PFSK-1 (cell line): ENCODE results near the gene RCAN3.

Source experiments
- POLR2AphosphoS5 ChIP-seq: IDR thresholded peaks from 2 replicates; pipeline ENCODE4 v1.6.1; 2012; ENCODE audit warnings: low read depth, mild to moderate bottlenecking, control low read depth, low read length, moderate library complexity
- SIN3A ChIP-seq: IDR thresholded peaks from 2 replicates; pipeline ENCODE4 v1.6.1; 2012; ENCODE audit warnings: mild to moderate bottlenecking, low read length, moderate library complexity, borderline replicate concordance; ENCODE audit not compliant: insufficient read depth
- TF ChIP-seq, protein P1 (sequence below), 2 experiments: IDR thresholded peaks; 2 replicates each; pipeline versions ENCODE4 v1.6.1 to v1.8.0; 2011 to 2012; ENCODE audit warnings: low read depth in 2 of 2, low read length in 2 of 2, control low read depth in 1 of 2, inconsistent platforms in 1 of 2, mild to moderate bottlenecking in 1 of 2, moderate library complexity in 1 of 2; ENCODE audit not compliant: insufficient read depth in 1 of 2

DNA sequence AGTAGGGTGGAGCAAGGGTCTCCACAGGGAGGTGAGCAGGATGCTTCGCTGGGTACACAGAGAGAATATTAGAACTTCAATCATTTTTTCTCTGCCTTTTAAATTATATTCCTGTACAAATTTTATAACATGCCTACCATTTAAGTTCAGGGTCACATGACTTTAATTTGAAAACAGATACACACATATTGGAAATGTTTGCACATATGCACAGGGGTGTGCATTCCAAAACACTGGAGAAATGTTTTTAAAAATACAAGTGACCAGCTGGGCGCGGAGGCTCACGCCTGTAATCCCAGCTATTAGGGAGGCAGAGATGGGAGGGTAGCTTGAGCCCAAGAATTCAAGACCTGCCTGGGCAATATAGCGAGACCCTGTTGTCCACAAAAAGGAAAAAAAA, 47.4 kb upstream of the RCAN3 start:
- TF ChIP-seq POLR2AphosphoS5 (no peak), SIN3A (no peak)
- TF ChIP-seq, protein P1, sequence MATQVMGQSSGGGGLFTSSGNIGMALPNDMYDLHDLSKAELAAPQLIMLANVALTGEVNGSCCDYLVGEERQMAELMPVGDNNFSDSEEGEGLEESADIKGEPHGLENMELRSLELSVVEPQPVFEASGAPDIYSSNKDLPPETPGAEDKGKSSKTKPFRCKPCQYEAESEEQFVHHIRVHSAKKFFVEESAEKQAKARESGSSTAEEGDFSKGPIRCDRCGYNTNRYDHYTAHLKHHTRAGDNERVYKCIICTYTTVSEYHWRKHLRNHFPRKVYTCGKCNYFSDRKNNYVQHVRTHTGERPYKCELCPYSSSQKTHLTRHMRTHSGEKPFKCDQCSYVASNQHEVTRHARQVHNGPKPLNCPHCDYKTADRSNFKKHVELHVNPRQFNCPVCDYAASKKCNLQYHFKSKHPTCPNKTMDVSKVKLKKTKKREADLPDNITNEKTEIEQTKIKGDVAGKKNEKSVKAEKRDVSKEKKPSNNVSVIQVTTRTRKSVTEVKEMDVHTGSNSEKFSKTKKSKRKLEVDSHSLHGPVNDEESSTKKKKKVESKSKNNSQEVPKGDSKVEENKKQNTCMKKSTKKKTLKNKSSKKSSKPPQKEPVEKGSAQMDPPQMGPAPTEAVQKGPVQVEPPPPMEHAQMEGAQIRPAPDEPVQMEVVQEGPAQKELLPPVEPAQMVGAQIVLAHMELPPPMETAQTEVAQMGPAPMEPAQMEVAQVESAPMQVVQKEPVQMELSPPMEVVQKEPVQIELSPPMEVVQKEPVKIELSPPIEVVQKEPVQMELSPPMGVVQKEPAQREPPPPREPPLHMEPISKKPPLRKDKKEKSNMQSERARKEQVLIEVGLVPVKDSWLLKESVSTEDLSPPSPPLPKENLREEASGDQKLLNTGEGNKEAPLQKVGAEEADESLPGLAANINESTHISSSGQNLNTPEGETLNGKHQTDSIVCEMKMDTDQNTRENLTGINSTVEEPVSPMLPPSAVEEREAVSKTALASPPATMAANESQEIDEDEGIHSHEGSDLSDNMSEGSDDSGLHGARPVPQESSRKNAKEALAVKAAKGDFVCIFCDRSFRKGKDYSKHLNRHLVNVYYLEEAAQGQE (IDR thresholded peaks at IDR 0.05; ENCODE audit: insufficient read depth in 1 of 2, low read depth in 2 of 2, low read length in 2 of 2): no peak
